Cardiac atrium fibroblast (primary cell): Measurements from ENCODE around the gene AGTR2. TPM values are rescaled to one million over a fixed set of nuclear protein-coding genes. Genes with fewer than 3 reads are reported as not detected.

Source experiments
- total RNA-seq: library from RNA; depleted of rRNA; stranded (reverse); fragments of >200 nt; gene quantifications from 2 replicates; pipeline ENCODE4 v1.2.3, GENCODE V29; 2015

The AGTR2 gene
- total RNA-seq = not detected in 2 replicates

GRCh38 chrX:116170511-116170910, at the start of gene AGTR2:
TSS of gene AGTR2 (plus strand) at chrX:116170744. CDS start at chrX:116172281, 1,537 bp downstream.

